ENCODE results near the gene TMEM47.

Gene TMEM47

GRCh38 chrX:34656842-34657725 is at the start of gene TMEM47:
Gene TMEM47, minus strand, starts transcription at chrX:34657285. Its CDS starts 256 bp downstream, at chrX:34657029.
- no peak for DNase-seq

GRCh38 chrX:34687095-34687494 is 30.0 kb upstream of the TMEM47 start:
- DNase-seq: no peak

GRCh38 chrX:34659575-34659974 is 2.5 kb upstream of the TMEM47 start:
- DNase-seq: no peak

- DNase-seq: no peak
Measured at GRCh38 chrX:34658326-34658725, 1.2 kb upstream of the TMEM47 start.

GRCh38 chrX:34657726-34658070 is 613 bp upstream of the TMEM47 start:
- DNase-seq: no peak

- no peak for DNase-seq
Measured at GRCh38 chrX:34656467-34656841, 631 bp downstream of the TMEM47 start.

- no peak for DNase-seq
Measured at GRCh38 chrX:34655501-34656455, 1.3 kb downstream of the TMEM47 start.

- no peak for DNase-seq
Measured at GRCh38 chrX:34654696-34655490, 2.2 kb downstream of the TMEM47 start.

- DNase-seq: no peak
Measured at GRCh38 chrX:34653811-34654210, 3.3 kb downstream of the TMEM47 start.

- no peak for DNase-seq
Measured at GRCh38 chrX:34642849-34643248, 14.2 kb downstream of the TMEM47 start.

- DNase-seq: no peak
Measured at GRCh38 chrX:34638116-34638515, 19.0 kb downstream of the TMEM47 start.

- no peak for DNase-seq
Measured at GRCh38 chrX:34634349-34634748, 22.7 kb downstream of the TMEM47 start.

- no peak for DNase-seq
Measured at GRCh38 chrX:34632384-34632783, 24.7 kb downstream of the TMEM47 start.

GRCh38 chrX:34631479-34632220 is 25.4 kb downstream of the TMEM47 start:
- no peak for DNase-seq

GRCh38 chrX:34629572-34629971 is 27.5 kb downstream of the TMEM47 start:
- no peak for DNase-seq

- no peak for DNase-seq
Measured at GRCh38 chrX:34624416-34624815, 32.7 kb downstream of the TMEM47 start.

GRCh38 chrX:34619920-34620319 is 37.2 kb downstream of the TMEM47 start:
- no peak for DNase-seq

- no peak for DNase-seq
Measured at GRCh38 chrX:34612036-34612435, 45.0 kb downstream of the TMEM47 start.

- no peak for DNase-seq
Measured at GRCh38 chrX:34598362-34598761, 58.7 kb downstream of the TMEM47 start.

- no peak for DNase-seq
Measured at GRCh38 chrX:34586936-34587335, 70.1 kb downstream of the TMEM47 start.

- DNase-seq: no peak
Measured at GRCh38 chrX:34586346-34586911, 70.7 kb downstream of the TMEM47 start.

- DNase-seq: no peak
Measured at GRCh38 chrX:34585561-34585960, 71.5 kb downstream of the TMEM47 start.
